GM19463 (cell line): ENCODE data around the gene CCDC87.
A peak's percentile ranks its signal among the peaks of the same experiment; 100 is the strongest.
"Not testable (repeated sequence)": the region's sequence is repeated elsewhere in the genome, so short reads cannot be mapped to it uniquely, and the experiment has no call there.

Experiments used
- ATAC-seq: cut with Tn5 transposase; IDR thresholded peaks from one replicate; pipeline ENCODE4 v1.9.1; 2021; ENCODE audit warnings: mild to moderate bottlenecking, moderate library complexity; ENCODE audit not compliant: unreplicated experiment

CCDC87 gene, protein sequence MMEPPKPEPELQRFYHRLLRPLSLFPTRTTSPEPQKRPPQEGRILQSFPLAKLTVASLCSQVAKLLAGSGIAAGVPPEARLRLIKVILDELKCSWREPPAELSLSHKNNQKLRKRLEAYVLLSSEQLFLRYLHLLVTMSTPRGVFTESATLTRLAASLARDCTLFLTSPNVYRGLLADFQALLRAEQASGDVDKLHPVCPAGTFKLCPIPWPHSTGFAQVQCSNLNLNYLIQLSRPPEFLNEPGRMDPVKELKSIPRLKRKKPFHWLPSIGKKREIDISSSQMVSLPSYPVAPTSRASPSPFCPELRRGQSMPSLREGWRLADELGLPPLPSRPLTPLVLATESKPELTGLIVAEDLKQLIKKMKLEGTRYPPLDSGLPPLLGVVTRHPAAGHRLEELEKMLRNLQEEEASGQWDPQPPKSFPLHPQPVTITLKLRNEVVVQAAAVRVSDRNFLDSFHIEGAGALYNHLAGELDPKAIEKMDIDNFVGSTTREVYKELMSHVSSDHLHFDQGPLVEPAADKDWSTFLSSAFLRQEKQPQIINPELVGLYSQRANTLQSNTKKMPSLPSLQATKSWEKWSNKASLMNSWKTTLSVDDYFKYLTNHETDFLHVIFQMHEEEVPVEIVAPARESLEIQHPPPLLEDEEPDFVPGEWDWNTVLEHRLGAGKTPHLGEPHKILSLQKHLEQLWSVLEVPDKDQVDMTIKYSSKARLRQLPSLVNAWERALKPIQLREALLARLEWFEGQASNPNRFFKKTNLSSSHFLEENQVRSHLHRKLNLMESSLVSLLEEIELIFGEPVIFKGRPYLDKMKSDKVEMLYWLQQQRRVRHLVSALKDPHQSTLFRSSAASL

GRCh38 chr11:66592457-66593302 lies at the start of gene CCDC87, which contains the start of gene CCS:
TSS of gene CCDC87 (minus strand) at chr11:66593063. CDS start at chr11:66593015, 48 bp downstream.
TSS of gene CCS (plus strand) at chr11:66593185. CDS start at chr11:66593262, 77 bp downstream.
- peak; percentile 93 for ATAC-seq

DNA sequence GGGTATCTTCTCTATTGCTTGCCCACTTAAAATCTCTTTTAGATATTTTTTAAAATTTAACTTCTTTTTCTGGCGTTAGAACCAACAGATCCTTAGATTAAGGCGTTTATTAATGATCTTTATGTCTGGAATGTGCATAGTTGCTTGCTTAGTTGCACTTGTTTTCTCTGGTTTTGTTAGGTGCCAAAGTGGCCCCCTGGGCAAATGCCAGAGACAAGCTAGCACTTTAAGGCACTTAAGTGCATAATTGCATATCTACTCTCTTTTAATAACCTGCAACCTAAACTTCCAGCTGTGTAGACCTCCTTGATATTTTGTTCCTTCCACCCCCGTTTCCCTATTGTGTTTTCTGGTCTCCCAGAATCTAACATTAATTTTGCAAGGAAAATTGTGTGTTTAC lies 49.0 kb upstream of the CCDC87 start:
- ATAC-seq, result no peak

GRCh38 chr11:66639814-66640340 lies 47.0 kb upstream of the CCDC87 start:
- not testable (repeated sequence) for ATAC-seq

DNA sequence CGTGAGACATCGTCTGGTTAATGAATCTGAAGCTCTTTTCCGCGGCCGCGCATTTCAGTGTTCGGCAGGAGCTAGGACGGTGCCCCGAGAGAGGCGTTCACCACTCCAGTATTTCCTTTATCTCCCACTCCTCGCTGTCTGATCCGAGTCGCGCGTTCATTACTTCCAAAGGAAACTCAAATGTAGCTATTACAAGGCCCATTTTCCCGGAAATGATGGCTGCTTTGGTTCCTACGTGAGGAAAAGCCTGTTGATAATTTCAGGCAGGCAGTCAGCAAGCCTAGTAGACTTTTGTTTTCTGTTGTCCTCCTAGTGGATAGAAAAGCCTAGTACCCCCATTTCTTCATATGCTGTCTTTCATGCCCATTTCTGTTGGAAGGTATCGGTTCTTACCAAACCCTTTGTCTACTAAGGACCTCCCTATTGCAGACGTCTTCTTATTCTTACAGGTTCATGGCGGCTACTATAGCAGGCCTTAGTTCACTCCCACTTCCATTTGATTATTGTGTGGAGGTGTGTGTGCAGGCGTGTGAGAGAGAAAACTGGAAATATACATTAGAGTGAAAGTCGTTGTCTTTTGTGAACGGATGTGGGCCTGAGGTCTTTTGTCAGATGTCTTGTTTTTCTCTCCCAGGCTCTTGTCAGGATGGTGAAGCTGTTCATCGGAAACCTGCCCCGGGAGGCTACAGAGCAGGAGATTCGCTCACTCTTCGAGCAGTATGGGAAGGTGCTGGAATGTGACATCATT lies 46.4 kb upstream of the CCDC87 start:
- no peak for ATAC-seq

GRCh38 chr11:66638177-66639065 lies 45.6 kb upstream of the CCDC87 start, which contains the start of gene RBM4:
TSS of gene RBM4 (plus strand) at chr11:66638703. CDS start at chr11:66639712, 1,009 bp downstream.
- peak; percentile 96 for ATAC-seq

- ATAC-seq, result no peak
These were observed 44.8 kb upstream of the CCDC87 start for GRCh38 chr11:66637557-66638176.

GRCh38 chr11:66636411-66636810 lies 43.5 kb upstream of the CCDC87 start:
- no peak for ATAC-seq

DNA sequence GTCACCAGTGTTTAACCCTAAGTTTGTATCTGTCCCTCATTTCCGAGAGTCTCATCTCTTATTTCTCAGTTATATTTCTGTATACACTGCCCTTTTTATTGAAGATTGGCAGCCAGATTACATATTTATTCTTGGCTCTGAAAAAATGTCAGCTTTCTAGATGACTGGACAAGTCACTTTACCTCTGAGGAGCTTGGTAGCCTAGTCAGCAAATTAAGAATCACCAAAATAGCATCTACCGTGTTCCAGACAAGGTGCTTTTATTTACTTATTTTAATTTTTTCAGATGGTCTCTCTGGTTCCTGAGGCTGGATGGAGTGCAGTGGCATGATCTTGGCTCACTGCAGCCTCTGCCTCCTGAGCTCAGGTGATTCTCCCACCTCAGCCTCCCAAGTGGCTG lies 40.1 kb upstream of the CCDC87 start:
- no peak for ATAC-seq

- ATAC-seq, result no peak
These were observed 39.0 kb upstream of the CCDC87 start for GRCh38 chr11:66631883-66632282.

GRCh38 chr11:66629356-66629755 lies 36.5 kb upstream of the CCDC87 start:
- no peak for ATAC-seq

DNA sequence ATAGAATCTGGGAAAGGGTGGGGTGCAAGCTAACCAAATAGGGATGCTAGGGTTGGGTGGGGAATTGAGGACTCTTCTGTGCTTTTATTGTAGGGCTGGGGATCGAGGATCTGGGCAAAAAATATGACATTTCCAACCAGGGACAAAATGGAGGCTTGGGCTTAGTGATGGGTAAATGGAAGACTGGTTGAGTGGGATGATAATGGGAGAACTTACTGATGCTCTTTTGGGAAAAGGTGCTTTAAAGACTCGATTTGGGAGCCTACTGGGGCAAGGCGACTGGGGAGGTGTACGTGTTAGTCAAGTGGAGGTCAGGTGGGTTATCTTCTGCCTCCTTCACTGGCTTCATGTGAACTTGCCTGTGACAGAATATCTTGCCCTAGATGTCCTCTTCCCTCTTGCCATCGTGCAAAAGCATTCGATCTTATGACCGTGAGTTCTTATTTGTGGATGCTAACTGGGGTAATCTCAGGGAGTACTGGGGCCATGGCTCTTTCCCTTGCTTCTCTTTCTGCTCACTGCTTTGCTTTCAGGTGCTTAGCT lies 35.3 kb upstream of the CCDC87 start:
- ATAC-seq, result no peak

DNA sequence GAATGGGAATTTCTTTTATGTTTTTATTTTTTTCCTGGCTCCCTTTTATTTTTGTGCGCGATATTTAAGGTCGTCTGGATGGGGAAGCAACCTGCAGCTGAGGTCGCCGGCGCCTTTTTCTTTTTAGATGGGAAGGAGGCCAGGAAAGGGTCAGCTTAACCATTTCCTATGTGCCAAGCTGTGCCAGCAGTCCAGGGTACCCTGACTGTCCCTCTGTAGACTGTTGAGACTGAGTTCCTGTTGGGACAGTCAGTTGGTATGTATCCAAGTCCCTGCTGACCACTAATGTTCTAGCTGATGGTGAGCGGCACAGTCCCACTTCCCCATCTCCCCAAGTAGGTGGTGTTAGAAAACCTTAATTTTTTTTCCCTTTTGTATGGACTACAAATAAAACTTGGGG lies 34.1 kb upstream of the CCDC87 start:
- ATAC-seq, result no peak

- ATAC-seq, result no peak
These were observed 33.5 kb upstream of the CCDC87 start for GRCh38 chr11:66626382-66626781.

- ATAC-seq, result no peak
These were observed 32.9 kb upstream of the CCDC87 start for GRCh38 chr11:66625752-66626149.

GRCh38 chr11:66625041-66625751 lies 32.3 kb upstream of the CCDC87 start:
- no peak for ATAC-seq

DNA sequence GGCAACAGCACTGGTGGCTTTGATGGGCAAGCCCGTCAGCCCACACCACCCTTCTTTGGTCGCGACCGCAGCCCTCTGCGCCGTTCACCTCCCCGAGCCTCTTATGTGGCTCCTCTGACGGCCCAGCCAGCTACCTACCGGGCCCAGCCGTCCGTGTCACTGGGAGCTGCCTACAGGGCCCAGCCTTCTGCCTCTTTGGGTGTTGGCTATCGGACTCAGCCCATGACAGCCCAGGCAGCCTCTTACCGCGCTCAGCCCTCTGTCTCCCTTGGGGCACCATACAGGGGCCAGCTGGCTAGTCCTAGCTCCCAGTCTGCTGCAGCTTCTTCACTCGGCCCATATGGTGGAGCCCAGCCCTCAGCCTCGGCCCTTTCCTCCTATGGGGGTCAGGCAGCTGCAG lies 31.6 kb upstream of the CCDC87 start:
- no peak for ATAC-seq

DNA sequence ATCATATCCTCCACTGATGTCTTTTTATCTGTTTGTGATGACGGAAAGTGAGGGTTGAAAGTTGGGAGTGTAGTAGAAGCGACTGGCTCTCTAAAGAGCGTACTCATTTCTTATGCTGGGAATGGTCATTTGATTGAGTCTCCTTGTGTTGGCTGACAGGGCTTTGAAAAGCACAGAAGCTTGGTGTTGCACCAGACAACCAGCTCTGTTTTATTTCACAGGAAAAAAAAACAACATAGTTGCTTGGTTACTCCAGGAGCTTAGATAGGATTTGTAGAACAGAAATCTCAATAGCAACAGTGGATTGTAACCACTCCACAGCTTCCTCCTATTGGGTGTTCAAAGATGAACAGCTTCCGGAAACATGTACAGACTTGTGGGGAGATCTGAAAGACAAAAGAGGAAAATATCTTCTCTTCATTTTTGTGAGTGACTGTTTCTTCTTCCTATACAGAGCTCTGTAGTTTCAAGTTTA lies 26.3 kb upstream of the CCDC87 start:
- no peak for ATAC-seq
